GM21786 (cell line): ENCODE measurements around the gene ARID3A.

Experiments used
- ATAC-seq: cut with Tn5 transposase; IDR thresholded peaks from one replicate; pipeline ENCODE4 v1.9.1; 2021; ENCODE audit not compliant: unreplicated experiment

The ARID3A gene

GRCh38 chr19:929203-929890, 3.5 kb downstream of the ARID3A start:
- ATAC-seq, result no peak

- ATAC-seq, result no peak
These were observed 4.0 kb downstream of the ARID3A start for GRCh38 chr19:929891-930258.

- no peak for ATAC-seq
These were observed 6.2 kb downstream of the ARID3A start for GRCh38 chr19:931860-932647.

GRCh38 chr19:932648-933552, 7.1 kb downstream of the ARID3A start:
- no peak for ATAC-seq

GRCh38 chr19:933553-933882, 7.7 kb downstream of the ARID3A start:
- ATAC-seq, result no peak

GRCh38 chr19:934197-934840, 8.5 kb downstream of the ARID3A start:
- ATAC-seq, result no peak

GRCh38 chr19:934865-935479, 9.1 kb downstream of the ARID3A start:
- ATAC-seq, result no peak

- no peak for ATAC-seq
These were observed 10.3 kb downstream of the ARID3A start for GRCh38 chr19:936175-936546.

GRCh38 chr19:937259-937694, 11.4 kb downstream of the ARID3A start:
- no peak for ATAC-seq

- ATAC-seq, result no peak
These were observed 12.5 kb downstream of the ARID3A start for GRCh38 chr19:938233-938923.

- ATAC-seq, result no peak
These were observed 13.6 kb downstream of the ARID3A start for GRCh38 chr19:939439-939838.

- no peak for ATAC-seq
These were observed 14.1 kb downstream of the ARID3A start for GRCh38 chr19:939922-940321.

GRCh38 chr19:940591-941291, 14.9 kb downstream of the ARID3A start:
- ATAC-seq, result no peak

GRCh38 chr19:941292-942132, 15.7 kb downstream of the ARID3A start:
- ATAC-seq, result no peak

GRCh38 chr19:942133-942645, 16.4 kb downstream of the ARID3A start:
- ATAC-seq, result no peak

- ATAC-seq, result no peak
These were observed 17.8 kb downstream of the ARID3A start for GRCh38 chr19:943551-944170.

- ATAC-seq, result no peak
These were observed 18.3 kb downstream of the ARID3A start for GRCh38 chr19:944171-944567.

- no peak for ATAC-seq
These were observed 18.9 kb downstream of the ARID3A start for GRCh38 chr19:944663-945241.
